RPMI8226 (cell line): ENCODE data around the gene ITGA6.

Experiments used
- DNase-seq: peaks from one replicate; pipeline ENCODE4 v3.0.0-alpha.2; 2015

ITGA6 gene

GRCh38 chr2:172470958-172471922 is 43.9 kb downstream of the ITGA6 start:
- DNase-seq: no peak

DNA sequence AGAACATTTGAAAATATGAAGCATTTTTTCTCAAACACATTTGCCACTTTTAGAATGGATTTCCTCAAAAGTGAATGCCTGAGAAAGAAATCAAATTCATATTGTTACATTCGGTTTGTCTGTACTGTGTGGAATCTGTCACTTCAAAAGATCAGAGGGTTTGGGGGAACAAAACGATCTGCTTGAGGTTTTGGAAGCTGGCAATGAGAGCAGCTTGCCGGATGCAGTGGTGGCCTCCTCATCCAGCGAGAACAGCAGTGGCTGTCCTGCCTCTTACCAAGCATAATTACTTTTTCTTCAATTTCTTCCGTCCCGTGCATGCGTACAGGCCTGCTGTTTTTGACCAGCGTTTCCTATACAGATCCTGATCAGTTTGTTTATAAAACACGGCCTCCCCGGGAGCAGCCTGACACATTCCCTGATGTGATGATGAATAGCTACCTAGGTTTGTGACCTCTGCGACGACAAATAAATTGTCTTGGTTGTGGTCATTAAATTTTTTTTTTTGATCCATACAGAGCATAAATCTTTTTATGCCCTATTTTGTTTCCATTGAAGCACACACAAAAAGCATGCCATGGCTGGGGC is 45.2 kb downstream of the ITGA6 start:
- no peak for DNase-seq

DNA sequence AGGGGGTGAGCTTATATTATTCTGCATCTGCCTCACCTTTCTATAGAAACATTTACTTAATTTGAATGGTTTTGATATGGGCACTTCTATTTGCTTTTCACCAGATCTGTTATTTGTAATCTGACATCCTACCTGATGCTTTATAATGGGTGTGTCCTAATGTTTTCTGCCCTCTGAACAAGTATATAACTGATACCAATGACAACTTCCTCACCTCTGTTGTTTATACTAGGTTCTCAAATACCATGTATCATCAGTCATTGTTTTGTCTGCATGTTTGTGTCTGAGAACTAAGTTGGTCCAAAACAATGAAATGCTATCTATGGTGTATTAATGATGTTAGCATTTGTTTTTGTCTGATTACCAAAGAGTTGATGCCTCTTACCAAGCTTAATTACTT is 45.8 kb downstream of the ITGA6 start:
- DNase-seq: no peak

DNA sequence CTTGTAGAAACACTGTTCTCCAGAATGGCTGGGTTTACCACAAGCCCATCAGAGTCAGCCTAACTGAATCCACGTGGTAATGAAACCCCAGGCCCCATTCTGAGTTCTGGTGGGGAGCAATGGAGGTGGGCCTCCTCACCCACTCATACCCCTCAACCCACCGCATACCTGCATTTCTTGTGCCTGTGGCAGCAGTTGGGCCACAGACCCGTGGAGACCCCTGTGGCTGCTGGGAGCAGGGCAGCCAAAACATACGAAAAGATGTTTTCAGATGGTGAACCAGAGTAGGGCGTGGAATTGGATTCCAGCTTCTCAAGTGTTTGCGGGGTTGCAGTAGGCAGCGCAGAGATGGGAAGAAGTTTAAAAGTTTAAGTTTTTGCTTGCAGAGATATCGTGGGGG is 51.0 kb downstream of the ITGA6 start:
- DNase-seq: no peak

GRCh38 chr2:172480301-172481218 is 53.2 kb downstream of the ITGA6 start:
- DNase-seq: no peak

GRCh38 chr2:172481507-172482262 is 54.3 kb downstream of the ITGA6 start:
- no peak for DNase-seq

- DNase-seq: peak; percentile 21
These were observed 56.9 kb downstream of the ITGA6 start for GRCh38 chr2:172484253-172484652.

DNA sequence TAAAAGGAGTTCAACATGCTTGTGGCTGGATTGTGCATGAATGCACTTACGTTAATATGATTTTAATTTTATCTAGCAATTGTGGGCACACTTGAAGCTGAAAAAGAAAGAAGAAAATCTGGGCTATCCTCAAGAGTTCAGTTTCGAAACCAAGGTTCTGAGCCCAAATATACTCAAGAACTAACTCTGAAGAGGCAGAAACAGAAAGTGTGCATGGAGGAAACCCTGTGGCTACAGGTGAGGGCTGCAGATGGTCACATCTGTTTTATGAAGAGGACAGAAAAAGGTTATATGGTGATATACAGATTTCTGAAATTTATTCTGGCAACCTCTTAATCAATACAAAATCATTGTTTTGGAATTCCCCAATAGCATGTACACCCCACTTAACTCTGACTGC is 57.3 kb downstream of the ITGA6 start:
- DNase-seq: no peak

DNA sequence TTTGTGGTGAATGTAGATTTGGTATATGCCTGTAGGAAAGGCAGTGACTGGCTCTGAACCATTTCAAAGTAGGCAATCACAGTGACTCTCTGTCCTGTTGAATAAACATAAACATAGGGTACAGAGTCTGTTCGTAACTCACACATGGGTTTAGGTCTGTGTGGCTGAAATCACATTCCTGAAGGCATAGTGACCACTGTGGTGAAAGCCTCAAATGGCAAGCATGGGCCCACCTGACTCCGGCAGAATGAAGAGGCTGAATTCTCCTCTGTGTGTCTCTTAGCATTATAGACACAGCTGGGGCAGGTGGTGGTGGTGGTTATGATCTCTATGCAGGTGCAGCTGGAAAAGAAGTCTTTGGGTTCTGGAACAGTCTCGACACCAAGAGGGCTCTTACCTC is 61.2 kb downstream of the ITGA6 start:
- DNase-seq: no peak

DNA sequence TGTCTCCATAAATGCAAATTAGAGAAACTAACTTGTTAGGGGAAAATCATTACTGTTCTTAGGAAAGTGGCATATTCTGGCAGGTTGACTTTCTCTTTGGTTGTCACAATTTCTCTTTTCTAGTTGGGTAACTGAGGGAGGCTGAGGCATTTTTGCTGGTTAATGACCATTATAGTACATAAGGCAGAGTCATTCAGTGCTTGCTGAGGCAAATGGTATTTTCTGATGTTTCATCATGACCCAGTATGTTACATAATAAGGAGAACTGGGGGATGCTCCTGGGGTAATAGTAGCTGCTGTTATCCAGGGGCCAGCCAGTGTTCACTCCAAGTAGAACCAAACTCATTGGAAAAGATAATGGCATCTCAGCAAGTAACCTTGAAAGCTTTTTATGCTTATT is 62.3 kb downstream of the ITGA6 start:
- DNase-seq: no peak

- DNase-seq: no peak
These were observed 68.8 kb downstream of the ITGA6 start for GRCh38 chr2:172496160-172496608.

DNA sequence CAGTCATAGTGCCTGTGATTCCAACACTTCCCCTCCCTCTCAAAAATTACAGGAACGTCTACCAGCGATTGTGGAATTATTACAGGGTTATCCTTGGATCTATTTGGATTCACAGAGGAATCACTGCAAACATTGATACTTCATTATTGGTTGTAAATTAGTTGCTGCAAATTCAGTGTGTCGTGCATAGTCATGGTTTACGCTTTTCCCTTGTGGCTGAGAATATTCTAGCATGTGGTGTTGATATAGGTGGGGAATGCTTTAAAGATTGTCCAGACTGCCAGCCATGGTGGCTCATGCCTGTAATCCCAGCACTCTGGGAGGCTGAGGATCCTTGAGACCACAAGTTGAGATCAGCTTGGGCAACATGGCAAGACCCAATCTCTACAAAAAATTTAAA is 79.8 kb downstream of the ITGA6 start:
- no peak for DNase-seq

DNA sequence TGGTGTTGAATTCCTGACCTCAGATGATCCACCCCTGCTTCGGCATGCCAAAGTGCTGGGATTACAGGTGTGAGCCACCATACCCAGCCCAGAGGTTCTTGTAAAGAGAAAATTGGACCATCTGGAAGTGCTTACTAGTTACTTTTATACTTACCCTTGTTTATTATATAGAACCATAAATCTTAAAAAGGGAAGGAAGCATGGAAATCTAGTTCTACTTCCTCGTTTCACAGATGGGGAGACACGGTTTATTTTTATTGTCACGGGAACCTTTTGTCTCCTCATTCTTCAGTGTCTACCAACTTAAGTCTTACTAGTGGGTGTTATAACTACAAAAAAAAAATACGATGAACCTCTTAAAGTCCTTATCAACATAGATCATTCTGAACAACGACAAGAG is 82.7 kb downstream of the ITGA6 start:
- no peak for DNase-seq

GRCh38 chr2:172510548-172510947 is 83.2 kb downstream of the ITGA6 start:
- no peak for DNase-seq

DNA sequence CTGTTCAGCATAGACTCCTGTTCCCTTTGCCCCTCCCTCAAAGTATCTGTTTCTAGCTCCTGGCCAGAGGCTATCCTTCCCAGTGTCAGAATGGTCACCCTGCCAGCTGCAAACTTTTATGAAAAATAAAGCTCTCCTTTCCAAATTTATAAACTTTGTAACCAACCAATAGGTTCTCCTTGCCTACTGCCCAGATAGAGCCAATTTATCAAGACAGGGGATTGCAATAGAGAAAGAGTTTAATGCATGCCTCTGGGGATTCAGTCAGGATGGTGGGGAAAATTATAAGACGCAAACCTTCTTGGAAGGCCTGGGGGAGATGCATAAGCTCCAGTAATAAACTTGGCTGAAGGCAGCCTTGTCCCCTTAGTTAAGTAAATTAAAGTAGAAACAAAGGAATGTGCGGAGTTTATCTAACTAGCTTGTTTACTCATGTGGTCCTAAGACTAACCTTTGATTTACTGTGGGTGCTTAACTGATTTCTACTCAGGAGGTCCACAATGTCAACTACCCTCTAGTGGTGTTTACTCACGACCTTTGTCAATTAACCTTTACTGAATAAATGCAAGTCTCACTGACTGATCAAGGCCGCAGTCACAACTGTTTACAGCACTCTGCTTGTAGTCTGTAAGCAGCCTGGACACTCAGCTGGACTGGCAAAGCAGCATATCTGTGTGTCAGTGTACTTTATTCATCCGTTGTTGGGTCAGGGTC is 85.6 kb downstream of the ITGA6 start:
- DNase-seq: no peak

DNA sequence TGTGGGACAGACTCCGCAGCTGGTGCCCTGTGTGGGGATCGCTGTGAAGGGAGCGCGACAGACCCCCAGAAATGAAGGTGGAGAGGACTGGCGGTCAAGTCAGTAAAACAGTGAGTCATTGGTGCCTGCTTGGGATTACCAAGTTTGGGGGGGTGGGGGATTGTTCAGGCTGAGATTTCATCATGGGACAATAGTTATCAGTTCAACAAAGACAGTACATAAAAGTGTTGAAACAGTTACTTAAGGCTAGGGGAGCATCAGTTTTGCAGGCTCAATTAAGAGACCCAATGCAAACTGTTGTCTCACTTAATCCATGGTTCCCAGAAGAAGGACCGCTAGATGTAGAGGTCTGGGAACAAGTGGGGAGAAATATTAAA is 86.1 kb downstream of the ITGA6 start:
- no peak for DNase-seq

DNA sequence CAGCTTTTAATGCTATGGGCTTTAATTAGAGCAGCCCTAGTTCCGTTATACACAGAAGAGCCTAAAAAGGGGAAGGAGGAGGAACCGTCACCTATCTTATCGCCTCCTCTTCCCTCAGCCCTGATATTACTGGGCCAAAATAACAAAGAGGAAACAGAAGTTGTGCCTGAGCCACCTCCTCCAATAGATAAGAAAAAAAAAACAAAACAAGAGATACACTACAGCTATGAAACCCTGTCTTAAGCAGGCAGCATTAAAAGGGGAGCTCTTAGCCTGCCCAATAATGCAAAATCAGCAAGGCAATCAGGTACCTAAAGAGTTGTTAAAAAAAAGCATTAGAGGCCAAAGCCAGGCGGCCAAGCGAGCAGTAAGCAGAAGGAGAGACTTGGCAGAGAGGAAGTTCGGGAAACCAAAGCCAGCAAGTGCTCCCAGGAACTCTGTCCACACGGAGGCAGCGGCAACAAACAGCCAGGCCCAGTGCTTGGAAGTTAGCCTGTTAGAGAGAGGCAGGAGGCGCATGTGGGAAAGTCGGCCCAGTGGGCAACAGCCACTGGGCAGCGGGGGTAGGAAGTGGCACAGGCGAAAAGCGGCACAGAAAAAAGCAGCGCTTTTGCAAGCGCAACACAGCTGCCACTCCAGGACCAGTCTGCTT is 86.7 kb downstream of the ITGA6 start:
- no peak for DNase-seq

DNA sequence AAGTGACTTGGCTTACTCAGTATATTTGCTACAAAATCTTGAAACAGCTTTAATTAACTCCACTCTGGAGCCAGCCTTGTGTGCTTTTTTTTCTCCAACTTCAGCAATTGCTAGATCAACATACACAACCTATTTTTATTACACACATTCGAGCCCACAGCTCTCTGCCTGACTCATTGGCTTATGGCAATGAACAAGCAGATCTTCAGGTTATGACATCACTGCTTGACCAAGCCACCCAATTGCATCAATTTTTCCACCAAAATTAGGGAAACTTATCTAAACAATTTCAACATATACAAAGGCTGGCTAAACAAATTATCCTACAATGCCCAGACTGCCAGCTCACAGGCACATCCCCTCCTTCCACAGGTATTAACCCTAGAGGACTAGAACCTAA is 88.9 kb downstream of the ITGA6 start:
- no peak for DNase-seq

DNA sequence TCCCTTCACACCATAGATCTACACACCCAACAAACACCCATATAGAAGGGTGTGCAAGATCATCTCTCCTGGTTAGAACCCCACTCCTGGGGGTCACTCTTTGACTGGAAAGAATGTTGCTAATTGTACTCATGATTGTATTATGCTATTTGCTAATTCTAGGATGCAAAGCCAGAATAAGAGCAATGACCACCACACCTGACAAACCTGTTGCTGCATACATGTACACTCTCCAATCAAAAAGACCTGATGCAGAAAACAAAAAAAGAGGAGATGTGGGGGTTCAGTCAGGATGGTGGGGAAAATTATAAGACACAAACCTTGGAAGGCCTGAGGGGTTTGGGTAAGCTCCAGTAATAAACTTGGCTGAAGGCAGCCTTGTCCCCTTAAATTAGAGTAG is 91.6 kb downstream of the ITGA6 start:
- DNase-seq: no peak

- no peak for DNase-seq
These were observed 98.2 kb downstream of the ITGA6 start for GRCh38 chr2:172525601-172526000.

GRCh38 chr2:172531309-172531708 is 103.9 kb downstream of the ITGA6 start:
- DNase-seq: no peak
